Measurements from ENCODE around the gene CRB1. TPM values are rescaled to one million over a fixed set of nuclear protein-coding genes. Genes with fewer than 3 reads are reported as not detected.

The CRB1 gene
- total and polyA plus RNA-seq, 2 of the 8 experiments (the other 6 are each of a cell fraction or from before 2014, with no cell fraction given), result 0.03 TPM; not detected in 1

- Histone ChIP-seq H3K79me1 (ENCODE audit: low read depth, low read length) (no peaks in the 10 kb centered on the region), H3K18ac (ENCODE audit: extremely low read depth, low read length) (no peak overlapping the region), H2BK5ac (ENCODE audit: low read depth, low read length) (no peak overlapping the region), H3K27me3 (replicated peaks in 1 of 4; ENCODE audit: control insufficient read depth in 3 of 4, extremely low read depth in 1 of 4, insufficient read depth in 3 of 4, low read length in 3 of 4) (no peaks in the 10 kb centered on the region), H3K4me1 (replicated peaks in 1 of 4; ENCODE audit: control insufficient read depth in 3 of 4, insufficient read depth in 4 of 4, low read length in 3 of 4) (no peaks in the 10 kb centered on the region), H2BK20ac (ENCODE audit: low read length) (no peak overlapping the region), H4K91ac (replicated peaks; ENCODE audit: insufficient read length, low read length) (no peak overlapping the region), H3K27ac (ENCODE audit: low read depth, low read length) (no peak overlapping the region), H2AFZ (ENCODE audit: low read length) (no peak overlapping the region), H2AK5ac (ENCODE audit: low read depth, low read length) (no peak overlapping the region), H3K9me3 (ENCODE audit: insufficient read depth in 2 of 2, low read depth in 1 of 2, low read length in 1 of 2) (no peaks in the 10 kb centered on the region), H3K14ac (ENCODE audit: insufficient read length) (no peak overlapping the region), H4K8ac (ENCODE audit: extremely low read depth, insufficient read depth, low read length) (no peak overlapping the region), H3K4ac (replicated peaks; ENCODE audit: insufficient read length, low read depth, low read length) (no peak overlapping the region), H2BK12ac (ENCODE audit: low read depth, low read length) (no peak overlapping the region), H4K20me1 (replicated peaks in 1 of 2; ENCODE audit: control insufficient read depth in 1 of 2, insufficient read depth in 2 of 2, low read length in 2 of 2) (no peaks in the 10 kb centered on the region), H3K23ac (ENCODE audit: insufficient read length) (no peak overlapping the region), H2BK120ac (replicated peaks; ENCODE audit: low read depth, low read length) (no peak overlapping the region), H4K5ac (ENCODE audit: insufficient read length, low read depth, low read length) (no peak overlapping the region), H2BK15ac (ENCODE audit: low read length) (no peak overlapping the region), H3K56ac (replicated peaks; ENCODE audit: insufficient read length, low read depth, low read length) (no peak overlapping the region), H3K23me2 (ENCODE audit: low read depth, low read length) (no peaks in the 10 kb centered on the region), H3K79me2 (ENCODE audit: control insufficient read depth in 1 of 2, insufficient read depth in 2 of 2, low read length in 2 of 2) (no peaks in the 10 kb centered on the region), H3K4me3 (ENCODE audit: extremely low read depth in 1 of 4, insufficient read depth in 2 of 4, low read depth in 3 of 4, low read length in 4 of 4) (no peak overlapping the region), H3K4me2 (ENCODE audit: insufficient read depth in 1 of 2, low read depth in 2 of 2, low read length in 2 of 2) (no peak overlapping the region), H3K36me3 (ENCODE audit: control insufficient read depth in 2 of 4, insufficient read depth in 4 of 4, low read length in 3 of 4) (no peaks in the 10 kb centered on the region), H3K9ac (replicated peaks in 1 of 4; ENCODE audit: extremely low read depth in 1 of 4, low read depth in 3 of 4, low read length in 3 of 4) (no peak overlapping the region)
- 92% methylated on average over 1 of the region's 1 CpG; no CpG with 5 or more reads in 1 of the 2 experiments for WGBS, 2 experiments (ENCODE audit: extremely low coverage in 1 of 2, insufficient coverage in 1 of 2, insufficient read length in 1 of 2, insufficient replicate concordance in 2 of 2, low coverage in 1 of 2, low lambda C conversion rate in 2 of 2, missing lambda C conversion rate in 1 of 2)
- no peak for FAIRE-seq
- no peak for DNase-seq (ENCODE audit: low read depth in 1 of 2, low spot score in 2 of 2)
- POLR2A ChIA-PET (ENCODE audit: partially characterized antibody), result interaction anchor here (0.9 kb wide), 1 partner anchor 14 kb away, joined by 3 read pairs; no protein-coding TSS in a partner anchor
- no peak for TF ChIP-seq KDM1A (IDR thresholded peaks at IDR 0.05; ENCODE audit: borderline replicate concordance, low read length)
- no peak for TF ChIP-seq SP1 (IDR thresholded peaks at IDR 0.05; ENCODE audit: low read depth, low read length)
- TF ChIP-seq GABPA (IDR thresholded peaks at IDR 0.05; ENCODE audit: borderline replicate concordance, insufficient read depth, low read length), result no peak
- TF ChIP-seq CTCF (IDR thresholded peaks at IDR 0.05; ENCODE audit: control extremely low read depth in 1 of 3, insufficient read depth in 1 of 3, low read depth in 1 of 3, low read length in 3 of 3), result no peak
- no peak for TF ChIP-seq RBBP5 (IDR thresholded peaks at IDR 0.05; ENCODE audit: borderline replicate concordance, low read depth, low read length)
- no peak for TF ChIP-seq YY1 (IDR thresholded peaks at IDR 0.05; ENCODE audit: low read depth, low read length)
- no peak for TF ChIP-seq ZNF274 (IDR thresholded peaks at IDR 0.05; ENCODE audit: borderline replicate concordance, extremely low read depth, low read length)
- TF ChIP-seq POLR2AphosphoS5 (IDR thresholded peaks at IDR 0.05; ENCODE audit: low read depth, low read length), result no peak
- no peak for TF ChIP-seq GTF2F1 (IDR thresholded peaks at IDR 0.05; ENCODE audit: borderline replicate concordance, low read depth, low read length)
- CTCF ChIA-PET (ENCODE audit: partially characterized antibody), result interaction anchor here (1.3 to 1.8 kb wide), 2 partner anchors 10 to 12 kb away, joined by 3 to 8 read pairs; no protein-coding TSS in a partner anchor
Measured at GRCh38 chr1:197341626-197342025, 73.6 kb downstream of the CRB1 start.
